ENCODE measurements around the gene MYBPHL.

- TF ChIP-seq ZBTB1 (tag by site-specific recombination; IDR thresholded peaks at IDR 0.05) (no peak), KLF10 (tag by site-specific recombination; IDR thresholded peaks at IDR 0.05) (no peak), TRIM28 (IDR thresholded peaks at IDR 0.05; ENCODE audit: borderline replicate concordance, low read length) (no peak), ZNF114 (tag by site-specific recombination; IDR thresholded peaks at IDR 0.05) (no peak)
These were observed 53.7 kb downstream of the MYBPHL start for GRCh38 chr1:109252893-109253802.

Data from HEK293 (cell line).